H7 (cell line): Measurements from ENCODE around the gene SHROOM3. TPM values are rescaled to one million over a fixed set of nuclear protein-coding genes. Genes with fewer than 3 reads are reported as not detected.

ENCODE experiments used
- DNase-seq: peaks from one replicate; pipeline ENCODE4 v3.0.0; 2012
- H3K27me3 ChIP-seq: 2 replicates; pipeline ENCODE4 v1.6.0; 2011; ENCODE audit warnings: mild to moderate bottlenecking, low read length; ENCODE audit not compliant: control insufficient read depth, insufficient read depth
- H3K36me3 ChIP-seq: replicated peaks from 2 replicates; pipeline ENCODE4 v1.5.1; 2011; ENCODE audit warnings: low read length; ENCODE audit not compliant: control insufficient read depth, insufficient read depth
- H3K4me3 ChIP-seq: 2 replicates; pipeline ENCODE4 v1.5.1; 2011; ENCODE audit warnings: low read depth, mild to moderate bottlenecking, control low read depth, low read length, moderate library complexity; ENCODE audit not compliant: insufficient read depth
- total RNA-seq: library from RNA; depleted of rRNA; stranded (reverse); fragments of >200 nt; shearing (Covaris generic); gene quantifications from 2 replicates; pipeline ENCODE4 v1.2.3, GENCODE V29; 2014

Gene SHROOM3
- total RNA-seq, 1 experiment from 2014 or later: 52.8 TPM

DNA sequence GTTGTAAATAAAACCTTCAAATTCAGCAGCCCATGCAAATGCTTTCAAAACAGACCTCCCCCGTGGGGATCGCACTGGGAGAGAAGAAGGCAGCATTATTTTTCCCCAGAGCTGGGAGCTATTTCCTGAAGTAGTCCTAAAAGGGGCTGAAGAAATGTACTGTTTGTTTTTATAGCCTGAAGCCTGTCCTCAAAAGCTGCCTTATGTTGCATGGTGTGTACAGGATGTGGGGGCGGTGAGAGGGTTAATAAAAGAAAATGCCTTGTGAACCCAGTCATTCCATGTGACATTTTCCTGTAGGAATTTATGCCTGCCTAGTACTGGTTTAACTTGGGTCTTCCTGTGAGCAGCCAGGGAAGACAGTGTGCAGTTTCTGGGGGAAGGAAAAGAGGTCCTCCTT is 318.8 kb downstream of the SHROOM3 start:
- Histone ChIP-seq H3K36me3 (peaks cover 20% of the 10 kb centered on the region), H3K4me3 (no peak overlapping the region), H3K27me3 (no peaks in the 10 kb centered on the region)
- DNase-seq: no peak

DNA sequence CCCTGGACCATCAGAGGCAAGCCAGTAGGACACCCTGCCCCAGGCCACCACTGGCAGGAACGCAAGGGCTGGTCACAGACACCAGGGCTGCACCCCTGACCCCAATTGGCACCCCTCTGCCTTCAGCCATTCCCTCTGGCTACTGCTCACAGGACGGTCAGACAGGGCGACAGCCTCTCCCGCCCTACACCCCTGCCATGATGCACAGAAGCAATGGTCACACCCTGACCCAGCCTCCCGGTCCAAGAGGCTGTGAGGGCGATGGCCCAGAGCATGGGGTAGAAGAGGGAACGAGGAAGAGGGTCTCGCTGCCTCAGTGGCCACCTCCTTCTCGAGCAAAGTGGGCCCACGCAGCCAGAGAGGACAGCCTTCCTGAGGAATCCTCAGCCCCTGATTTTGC is 319.4 kb downstream of the SHROOM3 start:
- no peak for DNase-seq
- Histone ChIP-seq H3K36me3 (peaks cover 22% of the 10 kb centered on the region), H3K4me3 (no peak overlapping the region), H3K27me3 (no peaks in the 10 kb centered on the region)

DNA sequence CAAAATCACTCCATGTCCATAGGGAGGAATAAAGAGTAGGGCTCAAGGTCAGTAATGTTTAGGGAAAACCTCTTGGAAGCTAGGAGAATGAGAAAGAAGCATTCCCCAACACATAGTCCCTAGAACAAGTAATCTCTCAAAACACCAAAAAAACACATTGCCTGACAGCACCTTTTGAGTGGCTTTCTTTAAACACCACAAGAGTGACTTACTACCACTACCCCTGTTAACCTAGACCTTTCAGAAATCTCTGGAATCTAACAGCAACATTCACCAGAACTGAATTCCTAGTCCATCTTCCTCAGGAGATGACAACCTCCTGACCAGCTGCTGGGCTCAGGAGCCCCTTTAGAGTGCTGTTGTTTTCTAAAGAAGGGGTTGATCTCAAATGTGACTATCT is 320.7 kb downstream of the SHROOM3 start:
- Histone ChIP-seq H3K27me3 (no peaks in the 10 kb centered on the region), H3K4me3 (no peak overlapping the region), H3K36me3 (peaks cover 29% of the 10 kb centered on the region)
- DNase-seq: no peak

DNA sequence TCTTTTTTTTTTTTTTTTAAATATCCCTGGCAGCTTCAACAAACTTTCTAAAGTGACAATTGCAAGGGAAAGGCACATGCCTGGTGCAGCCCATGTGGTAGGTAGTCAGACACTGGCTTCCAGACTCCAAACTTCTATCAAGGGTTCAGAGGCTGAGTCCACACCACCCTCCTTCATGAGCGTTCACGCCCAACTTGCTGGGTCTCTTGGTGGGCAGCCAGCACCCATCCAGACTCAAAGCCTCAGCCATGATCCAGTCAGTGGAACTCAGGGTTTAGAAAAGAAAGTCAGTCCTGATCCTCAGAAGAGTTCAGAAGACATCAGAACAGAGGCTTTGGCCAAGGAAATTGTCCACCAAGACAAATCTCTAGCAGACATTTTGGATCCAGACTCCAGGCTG is 321.4 kb downstream of the SHROOM3 start:
- Histone ChIP-seq H3K36me3 (peaks cover 29% of the 10 kb centered on the region), H3K4me3 (no peak overlapping the region)
- DNase-seq: no peak

DNA sequence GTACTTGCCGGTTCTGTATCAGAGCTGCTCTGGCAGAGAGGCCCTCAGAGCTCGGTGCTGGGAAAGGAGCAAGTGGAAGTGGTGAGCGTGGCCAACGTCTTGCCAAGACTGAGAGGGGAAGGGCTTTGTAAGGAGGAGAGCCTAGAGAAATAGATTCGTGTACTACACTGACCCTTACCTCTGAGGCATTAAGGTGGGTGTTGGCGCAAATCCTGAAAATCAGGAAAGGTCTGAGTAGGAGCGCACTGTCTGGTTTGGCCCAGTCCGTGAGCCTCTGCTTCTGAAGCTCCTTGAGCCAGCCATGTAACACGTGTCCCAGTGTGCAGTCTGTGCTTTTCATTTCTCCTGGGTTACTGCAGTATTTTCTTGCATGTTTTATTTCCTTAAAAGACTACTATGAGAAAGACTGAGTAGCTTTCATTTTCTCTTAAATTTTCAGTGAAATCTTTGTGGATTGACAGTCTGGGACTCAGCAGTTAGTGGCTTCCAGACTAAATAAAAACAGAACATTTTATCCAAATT is 322.4 kb downstream of the SHROOM3 start:
- no peak overlapping the region for H3K4me3 ChIP-seq
- DNase-seq: no peak
- no peaks in the 10 kb centered on the region for H3K27me3 ChIP-seq
- peaks cover 29% of the 10 kb centered on the region for H3K36me3 ChIP-seq

More for the DNA sequence above, 321.4 kb downstream of the SHROOM3 start:
- no peaks in the 10 kb centered on the region for H3K27me3 ChIP-seq

DNA sequence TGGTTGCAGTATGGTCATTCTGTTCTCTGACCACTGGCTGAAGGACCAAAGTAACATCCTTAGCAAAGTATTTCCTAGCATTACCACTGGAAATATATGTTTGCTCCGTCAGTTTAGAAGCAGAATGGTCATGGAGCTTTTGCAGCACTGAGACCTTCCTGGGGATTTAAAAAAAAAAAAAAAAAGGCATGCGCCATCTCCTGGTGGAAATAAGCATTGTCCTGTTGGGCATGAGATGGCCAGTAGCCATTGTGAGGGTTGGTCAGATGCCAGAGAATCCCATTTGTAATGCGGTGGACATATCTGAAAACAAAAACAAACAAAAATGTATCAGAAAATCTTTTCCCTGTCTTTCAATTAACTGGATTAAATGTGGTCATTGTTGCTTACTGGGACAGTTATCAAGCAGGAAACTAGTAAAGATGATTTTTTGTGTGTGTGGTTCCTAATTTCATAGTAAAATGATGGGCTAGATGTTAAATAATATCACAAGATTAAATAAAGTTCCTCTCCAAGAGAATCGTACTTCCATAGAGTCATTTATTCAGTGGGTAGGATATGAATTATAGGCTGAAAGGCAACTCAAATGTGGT is 323.4 kb downstream of the SHROOM3 start:
- Histone ChIP-seq H3K4me3 (no peak overlapping the region), H3K27me3 (no peaks in the 10 kb centered on the region), H3K36me3 (peaks cover 29% of the 10 kb centered on the region)
- DNase-seq: peak; percentile 73

DNA sequence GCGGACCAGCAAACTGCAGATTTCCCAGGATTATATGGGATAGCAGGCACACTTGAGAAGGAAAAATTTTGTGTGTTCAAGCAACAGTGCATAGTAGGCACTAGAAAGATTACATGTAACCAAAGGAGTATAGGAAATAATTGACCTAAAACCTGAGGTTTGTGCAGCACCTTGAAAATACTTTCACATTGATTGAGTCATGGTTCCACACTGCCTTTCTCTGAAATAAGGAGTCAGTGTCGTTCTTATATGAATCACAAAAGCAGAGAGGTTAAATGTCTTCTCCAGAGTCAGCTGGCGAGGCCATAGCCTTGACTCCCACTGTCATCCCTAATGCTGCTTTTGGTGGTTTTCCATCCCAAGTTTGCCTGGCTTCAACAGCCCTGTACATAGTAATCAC is 324.0 kb downstream of the SHROOM3 start:
- Histone ChIP-seq H3K36me3 (peaks cover 29% of the 10 kb centered on the region), H3K27me3 (no peaks in the 10 kb centered on the region), H3K4me3 (no peak overlapping the region)
- DNase-seq: no peak

DNA sequence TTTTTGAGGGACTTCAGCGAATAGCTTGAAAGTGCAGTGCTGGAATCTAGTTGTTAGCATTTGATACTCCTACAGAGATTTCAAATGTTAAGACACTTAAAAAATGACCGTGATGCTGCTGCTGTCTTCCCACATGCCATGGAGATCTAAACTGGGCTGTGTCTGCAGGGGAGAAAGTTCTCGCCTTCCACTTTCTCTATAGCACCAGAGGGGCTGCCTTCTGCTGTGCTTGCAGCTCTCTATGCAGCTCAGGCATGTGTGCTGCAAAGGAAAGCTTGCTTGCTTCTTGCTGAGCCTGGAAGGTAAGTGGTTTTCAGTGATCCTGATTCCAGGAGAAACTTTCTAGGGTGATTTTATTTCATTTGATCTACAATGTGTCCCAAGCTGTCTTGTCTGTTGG is 325.2 kb downstream of the SHROOM3 start:
- Histone ChIP-seq H3K36me3 (peaks cover 18% of the 10 kb centered on the region), H3K27me3 (no peaks in the 10 kb centered on the region), H3K4me3 (no peak overlapping the region)
- DNase-seq: no peak

DNA sequence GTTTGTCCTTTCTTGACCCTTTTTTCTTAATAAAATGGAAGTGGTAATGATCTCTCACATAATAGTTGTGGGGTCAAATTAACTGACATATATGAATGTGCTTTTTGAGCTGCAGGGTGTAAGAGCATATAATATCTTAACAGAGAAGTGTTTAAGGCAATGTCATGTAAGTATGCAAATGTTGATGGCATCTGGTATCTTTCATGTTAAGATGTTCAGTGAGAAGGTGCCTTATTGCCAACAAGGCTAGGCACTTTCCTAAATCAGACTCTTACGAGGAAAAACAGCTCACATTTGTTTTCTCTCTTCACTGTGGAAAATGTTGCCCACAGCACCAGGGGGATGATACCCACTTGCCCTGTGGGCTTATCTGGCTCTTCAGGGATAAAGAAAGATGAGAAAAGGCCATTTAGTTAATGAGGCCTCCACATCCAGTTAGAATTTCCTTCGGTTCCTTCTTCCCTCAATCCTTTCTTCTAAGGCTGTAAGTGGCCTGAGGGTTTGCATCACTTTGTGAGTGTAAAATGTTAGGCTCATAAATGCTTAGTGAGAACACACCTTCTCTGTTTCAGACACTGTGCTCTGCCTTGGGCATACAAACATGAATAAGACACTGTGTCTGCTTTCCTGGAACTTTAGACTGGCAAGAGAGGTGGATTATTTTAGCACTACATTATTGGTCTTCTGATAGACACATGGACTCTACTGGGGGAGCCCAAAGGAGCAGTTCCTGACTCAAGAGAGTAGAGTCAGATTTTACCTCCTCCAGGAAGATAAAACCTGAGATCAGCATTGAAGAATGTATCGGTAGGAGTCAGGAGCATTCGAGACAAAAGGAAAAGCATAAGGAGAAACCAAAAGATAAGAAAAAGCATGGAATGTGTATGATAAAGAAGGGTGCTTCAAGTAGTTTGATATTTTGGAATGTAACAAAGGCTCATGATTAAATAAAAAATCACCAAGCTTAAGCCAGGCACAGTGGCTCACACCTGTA is 327.4 kb downstream of the SHROOM3 start:
- no peak for DNase-seq

DNA sequence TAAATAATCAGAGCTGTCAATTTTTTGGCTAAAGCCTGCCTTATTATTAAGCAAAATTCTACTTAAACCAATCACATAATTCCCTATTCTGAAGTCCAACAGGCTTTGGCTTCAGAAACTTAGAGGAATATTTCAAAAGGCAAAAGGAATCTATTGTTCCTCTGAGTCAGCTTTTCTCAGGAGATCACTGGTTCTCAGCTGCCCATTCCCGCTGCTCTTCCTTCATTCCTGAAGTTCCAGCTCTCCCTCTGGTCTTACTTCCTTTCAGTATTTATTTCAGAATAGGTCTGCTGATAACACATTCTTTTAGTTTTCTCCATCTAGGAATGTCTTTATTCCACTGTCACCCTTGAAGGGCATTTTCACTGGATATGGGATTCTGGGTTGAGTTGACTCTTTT is 329.2 kb downstream of the SHROOM3 start:
- peaks cover 9% of the 10 kb centered on the region for H3K36me3 ChIP-seq
- no peaks in the 10 kb centered on the region for H3K27me3 ChIP-seq
- no peak overlapping the region for H3K4me3 ChIP-seq
- no peak for DNase-seq

More for the DNA sequence above, 327.4 kb downstream of the SHROOM3 start:
- H3K4me3 ChIP-seq: no peak overlapping the region
- H3K27me3 ChIP-seq: no peaks in the 10 kb centered on the region
- H3K36me3 ChIP-seq: peaks cover 10% of the 10 kb centered on the region

DNA sequence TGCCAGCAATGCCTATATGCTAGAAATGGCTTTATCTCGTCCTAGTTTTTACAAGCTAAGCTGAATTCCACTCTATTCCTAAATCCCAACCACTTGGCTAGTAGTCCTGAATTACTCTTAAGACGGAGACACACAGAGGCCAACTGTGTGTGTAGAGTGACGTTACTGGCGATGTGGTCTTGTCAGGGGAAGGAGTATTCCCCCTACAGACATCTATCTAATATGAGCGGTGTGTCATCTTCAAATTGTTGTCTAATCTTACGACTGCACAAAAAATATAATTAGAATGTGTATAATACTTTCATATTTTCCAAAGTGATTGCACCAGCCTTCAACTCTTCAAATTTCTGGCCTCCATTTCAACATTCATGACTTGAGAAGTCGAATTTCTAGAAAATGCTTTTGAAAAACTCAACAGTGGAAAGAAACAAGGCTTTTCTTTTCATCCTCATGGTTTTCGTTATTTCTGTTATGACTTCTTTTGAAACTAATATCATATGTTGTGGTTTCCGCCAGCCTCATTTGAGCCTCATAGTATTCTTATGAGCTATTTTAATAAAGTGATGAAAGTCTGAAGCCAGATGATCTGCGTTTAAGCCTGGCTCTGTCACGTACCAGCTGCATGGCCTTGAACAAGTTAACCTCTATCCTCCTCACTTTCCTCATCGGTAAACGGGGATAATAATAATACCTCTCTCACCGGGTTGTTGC is 330.6 kb downstream of the SHROOM3 start:
- DNase-seq: no peak

DNA sequence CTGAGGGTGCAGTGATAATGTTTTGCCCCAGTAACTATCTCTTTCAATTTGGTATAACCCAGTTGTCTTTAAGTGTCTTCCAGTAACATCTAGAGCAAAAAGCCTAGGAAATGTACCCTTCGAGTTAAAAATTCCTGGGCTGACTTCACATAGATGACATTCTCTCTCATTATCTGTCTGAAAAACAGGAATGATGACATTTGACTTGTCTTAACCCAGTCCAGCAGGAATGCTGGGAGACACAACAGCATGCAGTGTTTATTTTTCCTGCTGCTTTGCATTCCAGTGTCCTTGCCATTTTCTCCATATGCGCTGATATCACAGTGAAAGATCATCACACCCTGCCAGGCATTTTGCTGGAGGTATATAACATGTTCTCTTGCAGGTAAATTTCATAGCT is 333.0 kb downstream of the SHROOM3 start:
- Histone ChIP-seq H3K36me3 (peaks cover 14% of the 10 kb centered on the region), H3K4me3 (no peak overlapping the region), H3K27me3 (no peaks in the 10 kb centered on the region)
- DNase-seq: no peak

More for the DNA sequence above, 330.6 kb downstream of the SHROOM3 start:
- no peaks in the 10 kb centered on the region for H3K27me3 ChIP-seq
- H3K36me3 ChIP-seq: peaks cover 3% of the 10 kb centered on the region
- H3K4me3 ChIP-seq: no peak overlapping the region

DNA sequence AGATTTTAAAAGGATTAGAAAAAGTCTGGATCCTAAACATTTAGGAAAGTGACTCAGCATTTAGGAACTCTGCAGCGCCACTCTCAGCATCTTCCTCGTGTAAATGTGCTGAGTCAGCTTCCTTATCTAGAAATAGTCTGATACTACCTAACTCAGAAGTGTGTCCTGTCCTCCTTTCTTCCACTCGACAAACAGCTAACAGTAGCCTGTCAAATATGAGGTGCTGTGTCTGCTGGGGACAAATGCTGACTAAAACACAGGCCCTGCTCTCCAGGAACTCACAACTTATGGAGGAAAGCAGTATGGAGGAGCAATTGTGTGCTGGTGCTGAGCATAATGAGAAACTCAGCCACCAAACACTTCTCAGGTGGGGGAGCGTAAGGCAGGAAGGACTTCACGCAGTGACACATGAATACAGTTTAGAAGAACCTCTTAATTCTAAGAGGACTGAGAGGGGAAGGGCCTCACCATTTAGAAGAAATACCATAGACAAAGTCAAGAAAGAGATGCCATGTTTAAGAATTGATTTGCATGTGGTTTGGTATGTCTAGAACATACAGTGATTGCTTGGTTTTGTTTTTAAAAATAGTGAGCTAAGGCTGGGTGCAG is 337.6 kb downstream of the SHROOM3 start:
- DNase-seq: no peak
- Histone ChIP-seq H3K4me3 (no peak overlapping the region), H3K36me3 (peaks cover 19% of the 10 kb centered on the region), H3K27me3 (no peaks in the 10 kb centered on the region)

DNA sequence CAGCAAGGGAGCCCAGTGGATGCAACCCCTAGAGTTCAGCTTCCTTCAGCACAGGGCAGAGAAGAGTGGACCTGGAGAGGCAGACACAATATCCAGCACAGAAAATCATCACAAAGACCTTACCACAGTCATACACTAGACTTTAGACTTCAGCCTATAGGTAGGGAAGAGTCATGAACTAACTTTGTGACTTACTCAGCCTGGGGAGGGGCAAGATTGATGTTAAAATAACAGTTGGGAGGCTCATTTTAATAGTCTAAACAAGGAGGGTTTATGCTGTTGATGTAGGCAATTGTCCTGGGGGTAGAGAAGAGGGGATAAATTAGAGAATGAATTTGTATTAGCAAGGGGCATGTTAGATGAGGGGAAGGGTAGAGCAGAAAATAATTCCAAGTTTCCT is 338.7 kb downstream of the SHROOM3 start:
- no peak for DNase-seq
- Histone ChIP-seq H3K36me3 (peaks cover 20% of the 10 kb centered on the region), H3K27me3 (no peaks in the 10 kb centered on the region), H3K4me3 (no peak overlapping the region)
